ENCODE data around the gene C17orf107. TPM values are rescaled to one million over a fixed set of nuclear protein-coding genes. Genes with fewer than 3 reads are reported as not detected.

C17orf107 gene
- total and polyA plus RNA-seq, 2 of the 13 experiments (the other 11 are each of a cell fraction or from before 2014, with no cell fraction given): 0.20 to 0.59 TPM

GRCh38 chr17:4950075-4950745 is 50.9 kb downstream of the C17orf107 start (continued):
- no peak for TF ChIP-seq ATF6 (CRISPR knock-in tag; conservative IDR thresholded peaks at IDR 0.05)
- TF ChIP-seq ZFYVE20 (CRISPR knock-in tag; IDR thresholded peaks at IDR 0.05; ENCODE audit: borderline replicate concordance, low read depth): no peak
- peak; percentile 7; the same call in 1 of the 2 replicates for TF ChIP-seq ZNF747 (CRISPR knock-in tag; IDR thresholded peaks at IDR 0.05; ENCODE audit: borderline replicate concordance)
- TF ChIP-seq MATR3 (CRISPR knock-in tag; IDR thresholded peaks at IDR 0.05): no peak
- TF ChIP-seq MIXL1 (CRISPR knock-in tag; IDR thresholded peaks at IDR 0.05): no peak
- no peak for TF ChIP-seq SMARCE1 (IDR thresholded peaks at IDR 0.05; ENCODE audit: borderline replicate concordance)
- TF ChIP-seq NCOA5 (CRISPR knock-in tag; IDR thresholded peaks at IDR 0.05): no peak
- TF ChIP-seq NR2F1 (CRISPR knock-in tag; IDR thresholded peaks at IDR 0.05): no peak
- no peak for TF ChIP-seq GMEB2 (CRISPR knock-in tag; IDR thresholded peaks at IDR 0.05; ENCODE audit: low read depth)
- TF ChIP-seq ZNF33B (CRISPR knock-in tag; IDR thresholded peaks at IDR 0.05): no peak
- TF ChIP-seq ZSCAN31 (CRISPR knock-in tag; IDR thresholded peaks at IDR 0.05; ENCODE audit: low read depth): peak; percentile 41; the same call in 1 of the 2 replicates
- TF ChIP-seq RBM39 (IDR thresholded peaks at IDR 0.05; ENCODE audit: low read depth, low read length, poor library complexity, severe bottlenecking): no peak
- TF ChIP-seq ZSCAN29 (CRISPR knock-in tag; conservative IDR thresholded peaks at IDR 0.05): no peak
- no peak for TF ChIP-seq TFDP1 (CRISPR knock-in tag; IDR thresholded peaks at IDR 0.05; ENCODE audit: borderline replicate concordance)
- no peak for TF ChIP-seq PPARG (CRISPR knock-in tag; conservative IDR thresholded peaks at IDR 0.05)
- TF ChIP-seq SMAD9 (CRISPR knock-in tag; IDR thresholded peaks at IDR 0.05): no peak
- 0 out of 2 replicates have a peak, but pooled peaks have one; percentile 4 for TF ChIP-seq HES4 (CRISPR knock-in tag; IDR thresholded peaks at IDR 0.05; ENCODE audit: borderline replicate concordance)
- TF ChIP-seq MED1 (CRISPR knock-in tag; IDR thresholded peaks at IDR 0.05): 0 out of 2 replicates have a peak, but pooled peaks have one; percentile 2
- TF ChIP-seq ZNF510 (CRISPR knock-in tag; IDR thresholded peaks at IDR 0.05; ENCODE audit: low read depth): no peak
- TF ChIP-seq KAT8 (CRISPR knock-in tag; IDR thresholded peaks at IDR 0.05): 0 out of 2 replicates have a peak, but pooled peaks have one; percentile 3
- TF ChIP-seq PHF20 (CRISPR knock-in tag; IDR thresholded peaks at IDR 0.05): no peak
- no peak for TF ChIP-seq ZNF24 (IDR thresholded peaks at IDR 0.05)
- TF ChIP-seq SNAI1 (CRISPR knock-in tag; IDR thresholded peaks at IDR 0.05; ENCODE audit: borderline replicate concordance): peak; percentile 58; the same call in 1 of the 2 replicates

Measured in HepG2 (cell line).